HCT116 (cell line): ENCODE data around the gene PAFAH1B1. TPM values are rescaled to one million over a fixed set of nuclear protein-coding genes. Genes with fewer than 3 reads are reported as not detected.

ENCODE experiments used
- ATAC-seq: fragments of 200-7000 bp; cut with Tn5 transposase; 2 replicates; pipeline ENCODE4 v1.9.1; 2020; ENCODE audit warnings: mild to moderate bottlenecking, moderate library complexity
- BruUV-seq: library from RNA; stranded (reverse); fragments of 400-500 nt; replicated peaks from 2 replicates; lab custom pipeline; 2021; lab: Mats Ljungman, UMichigan
- CTCF ChIA-PET: fragments of 300-600 bp; sonication (Branson Sonifier 250); formaldehyde crosslinking; loops from one replicate; lab custom pipeline; 2021; ENCODE audit warnings: antibody characterized with exemption; lab: Charles Lee
- POLR2A ChIA-PET: fragments of 300-600, 350-600 bp; sonication (Branson Sonifier 250); formaldehyde crosslinking; loops from one replicate; lab custom pipeline; 2021; ENCODE audit warnings: antibody characterized with exemption; lab: Charles Lee
- RAD21 ChIA-PET, 2 experiments: fragments of 300-600 bp; sonication (Branson Sonifier 250); formaldehyde crosslinking; loops; one replicate each; lab custom pipeline; 2023; ENCODE audit warnings: low total read pairs in 2 of 2; ENCODE audit not compliant: uncharacterized antibody in 2 of 2, unreplicated experiment in 2 of 2, low non-redundant PET in 1 of 2; lab: Charles Lee
- DNase-seq: peaks from one replicate; pipeline ENCODE4 v3.0.0-alpha.2; 2010; ENCODE audit warnings: low read depth, low spot score
- H2AFZ ChIP-seq: fragments of 200-600 bp; shearing (Covaris generic), sonication (generic); 2 replicates; pipeline ENCODE4 v1.6.1; 2017; ENCODE audit warnings: low read depth, mixed run types, mixed read lengths, antibody characterized with exemption, low read length; ENCODE audit not compliant: poor library complexity, severe bottlenecking
- H3K27ac ChIP-seq: 2 replicates; pipeline ENCODE4 v1.5.1; 2012; ENCODE audit warnings: low read depth, low read length
- H3K27me3 ChIP-seq: fragments of 200-600 bp; sonication (generic); 2 replicates; pipeline ENCODE4 v1.6.1; 2016; ENCODE audit warnings: mixed run types, low read length, mixed read lengths; ENCODE audit not compliant: insufficient read depth
- H3K36me3 ChIP-seq, 2 experiments: fragments of 200-500 bp in 1 of 2; fragments of 200-600 bp in 1 of 2; sonication (Bioruptor generic) in 1 of 2; sonication (generic) in 1 of 2; 2 replicates each; pipeline versions ENCODE4 v1.5.1 to v1.6.1; 2014 to 2016; ENCODE audit warnings: low read length in 2 of 2, inconsistent platforms in 1 of 2, mixed read lengths in 1 of 2, mixed run types in 1 of 2; ENCODE audit not compliant: insufficient read depth in 2 of 2, control insufficient read depth in 1 of 2
- H3K4me1 ChIP-seq, 2 experiments: fragments of 200-600 bp in 1 of 2; sonication (generic) in 1 of 2; 2 replicates each; pipeline versions ENCODE4 v1.5.1 to v1.6.1; 2012 to 2017; ENCODE audit warnings: low read length in 2 of 2, inconsistent platforms in 1 of 2, mild to moderate bottlenecking in 1 of 2, mixed read lengths in 1 of 2, mixed run types in 1 of 2, moderate library complexity in 1 of 2; ENCODE audit not compliant: insufficient read depth in 2 of 2, control insufficient read depth in 1 of 2
- H3K4me2 ChIP-seq: fragments of 200-600 bp; sonication (generic); 2 replicates; pipeline ENCODE4 v1.6.1; 2017; ENCODE audit warnings: mixed run types, low read length, mixed read lengths
- H3K4me3 ChIP-seq, 2 experiments: fragments of 200-600 bp in 1 of 2; sonication (generic) in 1 of 2; replicated peaks in 1 of 2; 2 replicates each; pipeline ENCODE4 v1.5.1; 2011 to 2016; ENCODE audit warnings: low read length in 2 of 2, control low read depth in 1 of 2, low read depth in 1 of 2, mild to moderate bottlenecking in 1 of 2, mixed read lengths in 1 of 2, mixed run types in 1 of 2
- H3K79me2 ChIP-seq: fragments of 200-600 bp; sonication (generic); 2 replicates; pipeline ENCODE4 v1.6.1; 2017; ENCODE audit warnings: mild to moderate bottlenecking, mixed run types, low read length, moderate library complexity, mixed read lengths; ENCODE audit not compliant: insufficient read depth
- H3K9ac ChIP-seq: fragments of 200-600 bp; sonication (generic); 2 replicates; pipeline ENCODE4 v1.6.1; 2016; ENCODE audit warnings: low read length, mixed read lengths
- H3K9me2 ChIP-seq: fragments of 200-600 bp; sonication (generic), shearing (Covaris generic); 2 replicates; pipeline ENCODE4 v1.6.1; 2017; ENCODE audit warnings: mixed run types, mild to moderate bottlenecking, moderate library complexity; ENCODE audit not compliant: insufficient read depth
- H3K9me3 ChIP-seq, 2 experiments: fragments of 200-500 bp in 1 of 2; fragments of 200-600 bp in 1 of 2; sonication (Bioruptor generic) in 1 of 2; sonication (generic) in 1 of 2; 2 replicates each; pipeline ENCODE4 v1.6.1; 2014 to 2017; ENCODE audit warnings: low read length in 2 of 2, mixed read lengths in 2 of 2, inconsistent platforms in 1 of 2, low read depth in 1 of 2, mild to moderate bottlenecking in 1 of 2, mixed run types in 1 of 2, moderate library complexity in 1 of 2; ENCODE audit not compliant: control insufficient read depth in 1 of 2, insufficient read depth in 1 of 2
- H4K20me1 ChIP-seq: fragments of 200-600 bp; sonication (generic), shearing (Covaris generic); 2 replicates; pipeline ENCODE4 v1.6.1; 2017; ENCODE audit warnings: mixed run types, mild to moderate bottlenecking, moderate library complexity; ENCODE audit not compliant: insufficient read depth
- CBX3 ChIP-seq: IDR thresholded peaks from 2 replicates; pipeline ENCODE4 v1.6.1; 2012; ENCODE audit warnings: low read depth
- CTCF ChIP-seq, 3 experiments: fragments of 200-600 bp in 1 of 3; sonication (generic) in 1 of 3; IDR thresholded peaks in 2 of 3; conservative IDR thresholded peaks in 1 of 3; 2 replicates each; pipeline ENCODE4 v1.5.1; 2012 to 2017; ENCODE audit warnings: low read depth in 2 of 3, low read length in 2 of 3, antibody characterized with exemption in 1 of 3, borderline replicate concordance in 1 of 3, control low read depth in 1 of 3, mild to moderate bottlenecking in 1 of 3, mixed read lengths in 1 of 3, mixed run types in 1 of 3, moderate library complexity in 1 of 3; ENCODE audit not compliant: insufficient read depth in 1 of 3
- EGR1 ChIP-seq: IDR thresholded peaks from 2 replicates; pipeline ENCODE4 v1.6.1; 2012; ENCODE audit warnings: low read depth
- ELF1 ChIP-seq: IDR thresholded peaks from 2 replicates; pipeline ENCODE4 v1.6.1; 2012; ENCODE audit warnings: low read depth, borderline replicate concordance
- EZH2phosphoT487 ChIP-seq: fragments of 200-600 bp; IDR thresholded peaks from 2 replicates; pipeline ENCODE4 v1.6.1; 2018; ENCODE audit warnings: antibody characterized with exemption, borderline replicate concordance
- JUND ChIP-seq: IDR thresholded peaks from 2 replicates; pipeline ENCODE4 v1.6.1; 2012
- MAX ChIP-seq: IDR thresholded peaks from 2 replicates; pipeline ENCODE4 v1.6.1; 2012
- POLR2AphosphoS5 ChIP-seq: IDR thresholded peaks from 2 replicates; pipeline ENCODE4 v1.6.1; 2011; ENCODE audit warnings: mild to moderate bottlenecking, low read depth, low read length, moderate library complexity
- SRF ChIP-seq: IDR thresholded peaks from 2 replicates; pipeline ENCODE4 v1.6.1; 2012; ENCODE audit warnings: low read depth
- YY1 ChIP-seq: IDR thresholded peaks from 2 replicates; pipeline ENCODE4 v1.6.1; 2011; ENCODE audit warnings: low read length, low read depth, moderate library complexity, mild to moderate bottlenecking; ENCODE audit not compliant: insufficient replicate concordance; ENCODE audit errors: extremely low read depth
- intact Hi-C: fragments of 100-400 bp; cut with micrococcal nuclease; formaldehyde crosslinking; loops from 2 replicates; pipeline ENCODE4 v1.10.0; 2022
- total RNA-seq: library from RNA; stranded (reverse); gene quantifications from one replicate; pipeline ENCODE4 v1.2.1, GENCODE V29; 2021; ENCODE audit not compliant: unreplicated experiment
- TF ChIP-seq, protein P1 (sequence below): IDR thresholded peaks from 2 replicates; pipeline ENCODE4 v1.6.1; 2012; ENCODE audit warnings: low read depth
- TF ChIP-seq, protein P2 (sequence below): IDR thresholded peaks from 2 replicates; pipeline ENCODE4 v1.6.1; 2012

PAFAH1B1 gene
- total RNA-seq, 1 experiment from 2014 or later, result 113 TPM

DNA sequence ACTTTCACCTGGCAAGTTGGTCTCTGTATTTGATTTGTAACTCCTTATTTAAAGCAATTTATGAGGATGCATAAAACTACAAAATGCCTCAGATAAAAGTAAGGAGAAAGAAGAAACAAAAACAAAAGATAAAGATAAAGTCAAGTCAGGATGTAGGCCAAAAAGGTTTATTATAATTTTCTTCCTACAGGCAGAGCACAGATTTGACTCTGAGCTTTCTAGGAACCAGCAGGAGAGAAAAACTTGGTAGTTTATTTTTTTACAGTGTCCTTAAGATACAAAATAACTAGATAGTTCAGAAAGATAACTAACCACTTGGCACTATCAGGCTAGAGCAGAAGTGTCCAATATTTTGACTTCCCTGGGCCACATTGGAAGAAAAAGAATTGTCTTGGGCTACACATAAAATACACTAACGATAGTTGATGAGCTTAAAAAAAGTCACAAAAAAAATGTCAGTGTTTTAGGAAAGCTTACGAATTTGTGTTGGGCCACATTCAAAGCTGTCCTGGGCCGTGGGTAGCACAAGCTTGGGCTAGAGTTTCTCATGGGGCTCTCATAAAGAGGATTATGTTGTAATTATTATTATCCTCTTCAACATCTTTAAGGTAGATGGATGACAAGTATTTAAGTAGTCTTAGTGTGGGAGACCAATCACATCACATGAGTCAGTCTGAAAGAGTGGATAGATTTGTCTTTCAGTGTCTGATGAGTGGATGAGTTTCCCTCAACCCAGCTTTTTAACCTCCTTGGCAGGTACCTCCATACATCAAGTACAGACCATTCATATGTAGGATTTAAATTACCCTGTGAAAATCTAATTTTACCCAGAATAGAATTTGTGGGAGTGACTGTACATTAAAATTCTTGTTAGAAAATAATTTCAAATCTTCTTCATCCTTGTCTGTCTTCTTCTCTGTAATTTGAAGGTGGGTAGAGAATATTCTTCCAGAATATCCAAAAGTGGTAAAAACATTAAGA lies 17.0 kb downstream of the PAFAH1B1 start:
- no peaks in the 10 kb centered on the region for H3K9me3 ChIP-seq
- TF ChIP-seq CTCF (IDR thresholded peaks at IDR 0.05 in 2 of 3, conservative IDR thresholded peaks at IDR 0.05 in 1 of 3; ENCODE audit: borderline replicate concordance in 1 of 3, insufficient read depth in 1 of 3, low read depth in 2 of 3, low read length in 2 of 3) (no peak), POLR2AphosphoS5 (no peak), CBX3 (no peak), ELF1 (no peak), JUND (no peak), MAX (no peak), EZH2phosphoT487 (no peak), YY1 (no peak), SRF (no peak), EGR1 (no peak)
- TF ChIP-seq, protein P1, sequence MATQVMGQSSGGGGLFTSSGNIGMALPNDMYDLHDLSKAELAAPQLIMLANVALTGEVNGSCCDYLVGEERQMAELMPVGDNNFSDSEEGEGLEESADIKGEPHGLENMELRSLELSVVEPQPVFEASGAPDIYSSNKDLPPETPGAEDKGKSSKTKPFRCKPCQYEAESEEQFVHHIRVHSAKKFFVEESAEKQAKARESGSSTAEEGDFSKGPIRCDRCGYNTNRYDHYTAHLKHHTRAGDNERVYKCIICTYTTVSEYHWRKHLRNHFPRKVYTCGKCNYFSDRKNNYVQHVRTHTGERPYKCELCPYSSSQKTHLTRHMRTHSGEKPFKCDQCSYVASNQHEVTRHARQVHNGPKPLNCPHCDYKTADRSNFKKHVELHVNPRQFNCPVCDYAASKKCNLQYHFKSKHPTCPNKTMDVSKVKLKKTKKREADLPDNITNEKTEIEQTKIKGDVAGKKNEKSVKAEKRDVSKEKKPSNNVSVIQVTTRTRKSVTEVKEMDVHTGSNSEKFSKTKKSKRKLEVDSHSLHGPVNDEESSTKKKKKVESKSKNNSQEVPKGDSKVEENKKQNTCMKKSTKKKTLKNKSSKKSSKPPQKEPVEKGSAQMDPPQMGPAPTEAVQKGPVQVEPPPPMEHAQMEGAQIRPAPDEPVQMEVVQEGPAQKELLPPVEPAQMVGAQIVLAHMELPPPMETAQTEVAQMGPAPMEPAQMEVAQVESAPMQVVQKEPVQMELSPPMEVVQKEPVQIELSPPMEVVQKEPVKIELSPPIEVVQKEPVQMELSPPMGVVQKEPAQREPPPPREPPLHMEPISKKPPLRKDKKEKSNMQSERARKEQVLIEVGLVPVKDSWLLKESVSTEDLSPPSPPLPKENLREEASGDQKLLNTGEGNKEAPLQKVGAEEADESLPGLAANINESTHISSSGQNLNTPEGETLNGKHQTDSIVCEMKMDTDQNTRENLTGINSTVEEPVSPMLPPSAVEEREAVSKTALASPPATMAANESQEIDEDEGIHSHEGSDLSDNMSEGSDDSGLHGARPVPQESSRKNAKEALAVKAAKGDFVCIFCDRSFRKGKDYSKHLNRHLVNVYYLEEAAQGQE, result no peak
- TF ChIP-seq, protein P2, sequence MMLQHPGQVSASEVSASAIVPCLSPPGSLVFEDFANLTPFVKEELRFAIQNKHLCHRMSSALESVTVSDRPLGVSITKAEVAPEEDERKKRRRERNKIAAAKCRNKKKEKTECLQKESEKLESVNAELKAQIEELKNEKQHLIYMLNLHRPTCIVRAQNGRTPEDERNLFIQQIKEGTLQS, result no peak
- no peak overlapping the region for H3K27ac ChIP-seq
- no TSS peak for BruUV-seq
- H3K4me2 ChIP-seq, result no peak overlapping the region
- ATAC-seq, result no peak
- no peak overlapping the region for H3K9ac ChIP-seq
- H3K36me3 ChIP-seq, result no peaks in the 10 kb centered on the region
- RAD21 ChIA-PET, result no interaction called here
- H4K20me1 ChIP-seq, result peaks cover 30% of the 10 kb centered on the region
- DNase-seq, result no peak
- H3K4me1 ChIP-seq, result no peaks in the 10 kb centered on the region
- CTCF ChIA-PET, result no interaction called here
- POLR2A ChIA-PET, result no interaction called here
- H3K27me3 ChIP-seq, result no peaks in the 10 kb centered on the region
- H3K4me3 ChIP-seq, result no peak overlapping the region
- no peak overlapping the region for H2AFZ ChIP-seq
- intact Hi-C loops, result no loop called here
- peaks cover 100% of the 10 kb centered on the region for H3K79me2 ChIP-seq
- H3K9me2 ChIP-seq, result no peaks in the 10 kb centered on the region
